ENCODE data around the gene IFIT3.

DNA sequence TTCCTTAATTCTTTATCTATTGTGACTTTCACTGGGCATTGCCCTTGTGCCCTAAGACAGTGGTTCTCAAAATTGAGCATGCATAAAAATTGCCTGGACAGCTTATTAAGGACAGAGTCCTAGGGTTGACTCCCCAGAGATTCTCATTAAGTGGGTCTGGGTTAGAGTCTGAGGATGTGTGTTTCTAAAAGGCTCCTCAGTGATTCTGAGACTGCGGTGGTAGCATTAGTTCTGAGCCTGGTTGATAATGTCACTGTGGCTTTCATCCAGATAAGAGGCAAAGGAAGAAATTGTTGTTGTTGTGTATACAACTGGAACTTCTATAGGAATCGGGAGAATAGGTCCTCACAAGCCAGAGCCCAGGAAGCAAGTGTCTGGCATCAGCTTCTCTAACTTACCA lies 24.6 kb upstream of the IFIT3 start:
- TF ChIP-seq CTCF (IDR thresholded peaks at IDR 0.05) (no peak), ZFX (IDR thresholded peaks at IDR 0.05; ENCODE audit: borderline replicate concordance) (no peak)

All from 22Rv1 (cell line).